Right lobe of liver (tissue), 6 donors: ENCODE measurements around the gene MRPL44. TPM values are rescaled to one million over a fixed set of nuclear protein-coding genes. Genes with fewer than 3 reads are reported as not detected.
A peak's percentile ranks its signal among the peaks of the same experiment; 100 is the strongest.

Experiments
- ATAC-seq, 4 donors: fragments of 200-7000 bp; cut with Tn5 transposase; one replicate each; pipeline ENCODE4 v1.9.1; 2020; ENCODE audit warnings: mild to moderate bottlenecking in 4 of 4, moderate library complexity in 4 of 4
- DNase-seq, 3 donors: peaks; one replicate each; pipeline ENCODE4 v3.0.0-alpha.2; 2020
- H3K27ac ChIP-seq, 3 donors: fragments of 200-600 bp; one replicate each; pipeline ENCODE4 v1.8.0; 2022
- H3K27me3 ChIP-seq, 2 donors: fragments of 200-600 bp; one replicate each; pipeline ENCODE4 v1.8.0; 2022
- H3K36me3 ChIP-seq, 4 donors: fragments of 200-600 bp; sonication (generic) in 1 of 4; one replicate each; pipeline versions ENCODE4 v1.5.1 to v1.8.0; 2017 to 2022; ENCODE audit warnings: control low read depth in 1 of 4
- H3K4me1 ChIP-seq, 4 donors: fragments of 200-600 bp; sonication (generic) in 1 of 4; one replicate each; pipeline versions ENCODE4 v1.5.1 to v1.8.0; 2017 to 2022; ENCODE audit warnings: control low read depth in 1 of 4
- H3K4me3 ChIP-seq, 3 donors: fragments of 200-600 bp; one replicate each; pipeline ENCODE4 v1.8.0; 2022
- H3K9me3 ChIP-seq, 4 donors: fragments of 200-600 bp; sonication (generic) in 1 of 4; one replicate each; pipeline versions ENCODE4 v1.5.1 to v1.8.0; 2017 to 2022; ENCODE audit warnings: control low read depth in 1 of 4
- CTCF ChIP-seq, 4 donors: fragments of 200-600 bp in 3 of 4; fragments of 450-650 bp in 1 of 4; IDR thresholded peaks; one replicate each; pipeline versions ENCODE4 v1.5.1 to v1.8.0; 2016 to 2022; ENCODE audit warnings: antibody characterized with exemption in 4 of 4, mild to moderate bottlenecking in 2 of 4
- POLR2A ChIP-seq: fragments of 450-650 bp; IDR thresholded peaks from one replicate; pipeline ENCODE4 v1.6.1; 2017; ENCODE audit warnings: antibody characterized with exemption, mild to moderate bottlenecking
- WGBS: methylation state at CpG from one replicate; pipeline ENCODE4 v1.1.6; 2018; ENCODE audit warnings: low coverage, low lambda C conversion rate; ENCODE audit not compliant: insufficient coverage; ENCODE audit errors: missing lambda C conversion rate; 5-methylcytosine and 5-hydroxymethylcytosine counted together
- intact Hi-C, 2 donors: fragments of 100-400 bp; cut with DNase I; formaldehyde crosslinking; loops; one replicate each; pipeline versions ENCODE4 v1.11.2 to v1.14.1; 2022
- total RNA-seq, 6 experiments: library from RNA; depleted of rRNA in 2 of 6; stranded (reverse); fragments of >200 nt in 2 of 6; fragmentation: NEBNext Ultra II Directional in 3 of 6; extraction: Animal tissue kit (Norgen Biotek cat#: 25700) in 3 of 6; gene quantifications; one replicate each; pipeline versions ENCODE4 v1.1.0 to v1.2.4, GENCODE V29; 2016 to 2023
- donor health status: DM: no; HTN: yes; CAD: no.
- donor health status: DM: no; HTN: no; CAD: no.
- donor health status: DM: no; HTN: no; CAD: no.
- donor health status: DM: no; HTN: yes; CAD: no.
- donor health status: DM: no; HTN: yes; CAD: no.

Gene MRPL44
- total RNA-seq, 6 experiments from 2014 or later: 20.4 to 38.5 (median 23.5) TPM

GRCh38 chr2:223994562-223995162 lies 37.4 kb downstream of the MRPL44 start:
- 77% methylated on average over 4 of the region's 4 CpGs for WGBS
- TF ChIP-seq CTCF (IDR thresholded peaks at IDR 0.05): no peak
- TF ChIP-seq POLR2A: no peak
- intact Hi-C loops: loop anchor here (5.0 kb wide), 1 partner anchor 288 kb away; no protein-coding TSS in a partner anchor
- no peaks in the 10 kb centered on the region for H3K9me3 ChIP-seq
- ATAC-seq (peak in 1 of 4 donors; percentile 43), DNase-seq (no peak)
- no peak overlapping the region for H3K4me3 ChIP-seq
- H3K27ac ChIP-seq: no peak overlapping the region
- no peaks in the 10 kb centered on the region for H3K36me3 ChIP-seq
- H3K27me3 ChIP-seq: no peaks in the 10 kb centered on the region
- no peaks in the 10 kb centered on the region for H3K4me1 ChIP-seq

DNA sequence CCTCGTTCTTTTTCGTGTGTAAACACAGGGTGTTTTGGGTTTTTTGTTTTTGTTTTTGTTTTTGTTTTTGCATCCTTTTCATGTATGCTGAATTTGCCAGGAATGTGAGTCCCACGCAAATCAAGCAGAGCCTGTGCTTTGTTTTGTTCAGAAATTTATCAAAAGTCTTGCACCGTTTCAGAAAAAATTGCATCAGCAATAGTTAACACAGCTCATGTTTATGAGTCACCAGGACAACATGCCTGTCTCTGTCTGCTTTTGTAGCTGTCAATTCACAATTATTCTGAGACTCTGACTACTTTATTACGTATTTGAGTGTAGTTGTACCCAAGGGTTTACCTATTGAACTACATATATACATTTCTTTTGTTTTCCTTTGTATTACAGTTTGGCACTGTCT lies 38.3 kb downstream of the MRPL44 start:
- no peaks in the 10 kb centered on the region for H3K9me3 ChIP-seq
- no peaks in the 10 kb centered on the region for H3K27me3 ChIP-seq
- ATAC-seq: peak in 2 of 4 donors; percentile 22 to 37
- H3K4me1 ChIP-seq: no peaks in the 10 kb centered on the region
- H3K36me3 ChIP-seq: no peaks in the 10 kb centered on the region
- no peak overlapping the region for H3K4me3 ChIP-seq
- TF ChIP-seq POLR2A (no peak), CTCF (IDR thresholded peaks at IDR 0.05) (no peak)
- 51% methylated on average over 5 of the region's 5 CpGs for WGBS
- intact Hi-C loops: loop anchor here in 1 of 2 donors (5.0 kb wide), 1 partner anchor 287 kb away; no protein-coding TSS in a partner anchor
- no peak for DNase-seq
- H3K27ac ChIP-seq: no peak overlapping the region

DNA sequence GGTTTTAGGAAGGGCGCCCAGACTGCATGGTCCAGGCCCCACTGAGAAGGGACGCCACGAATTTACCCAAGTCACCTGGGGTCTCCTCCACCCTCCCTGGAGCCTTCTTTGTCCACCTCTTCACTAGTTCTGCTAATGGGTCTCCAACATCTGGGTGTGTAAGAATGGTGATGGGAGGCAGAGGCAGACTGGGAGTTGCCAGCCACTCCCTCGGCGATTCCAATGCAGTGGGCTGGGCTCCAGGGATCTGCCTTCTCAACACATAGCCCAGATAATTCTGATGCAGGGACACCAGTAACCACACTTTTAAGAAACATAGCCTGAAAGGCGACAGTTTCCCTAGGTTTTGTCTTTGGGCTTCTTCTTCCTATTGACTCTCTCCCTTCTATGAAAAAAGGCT lies 39.1 kb downstream of the MRPL44 start:
- no CpG with 5 or more reads among the region's 6 CpGs for WGBS
- no peaks in the 10 kb centered on the region for H3K27me3 ChIP-seq
- intact Hi-C loops: loop anchor here in 1 of 2 donors (5.0 kb wide), 1 partner anchor 286 kb away; no protein-coding TSS in a partner anchor
- H3K4me1 ChIP-seq: no peaks in the 10 kb centered on the region
- H3K9me3 ChIP-seq: no peaks in the 10 kb centered on the region
- TF ChIP-seq POLR2A: no peak
- no peak for TF ChIP-seq CTCF (IDR thresholded peaks at IDR 0.05)
- H3K36me3 ChIP-seq: no peaks in the 10 kb centered on the region
- DNase-seq: no peak
- no peak overlapping the region for H3K27ac ChIP-seq
- no peak for ATAC-seq
- no peak overlapping the region for H3K4me3 ChIP-seq

DNA sequence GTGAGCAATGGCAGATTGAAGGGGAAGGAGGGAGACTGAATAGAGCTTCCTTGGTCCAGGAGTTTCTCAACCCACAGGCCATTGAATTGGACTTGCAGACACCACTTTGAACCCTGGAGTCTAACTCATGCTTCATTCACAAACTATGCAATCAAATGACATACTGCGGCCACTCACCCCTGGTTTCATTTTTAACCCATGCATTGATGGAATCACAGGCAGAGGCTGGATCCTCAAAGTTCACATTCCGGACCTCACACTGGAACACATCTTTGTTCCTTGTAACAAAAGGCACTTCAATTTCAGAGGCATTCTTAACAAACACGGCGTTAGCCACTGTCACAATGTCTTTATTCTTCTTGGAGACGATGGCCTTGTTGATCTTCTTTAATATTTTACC lies 40.7 kb downstream of the MRPL44 start:
- intact Hi-C loops: loop anchor here in 1 of 2 donors (5.0 kb wide), 1 partner anchor 284 kb away; no protein-coding TSS in a partner anchor
- peak in 2 of 4 donors; percentile 16 to 64 for ATAC-seq

More for the DNA sequence above, 40.7 kb downstream of the MRPL44 start:
- no peak for DNase-seq
- H3K9me3 ChIP-seq: no peaks in the 10 kb centered on the region
- H3K27me3 ChIP-seq: no peaks in the 10 kb centered on the region
- TF ChIP-seq CTCF (IDR thresholded peaks at IDR 0.05): no peak
- no peak for TF ChIP-seq POLR2A
- no peak overlapping the region for H3K4me3 ChIP-seq
- 74% methylated on average over 5 of the region's 5 CpGs for WGBS
- no peaks in the 10 kb centered on the region for H3K4me1 ChIP-seq
- H3K27ac ChIP-seq: no peak overlapping the region
- no peaks in the 10 kb centered on the region for H3K36me3 ChIP-seq
